Uterus (tissue), 2 donors: ENCODE results near the gene DDX25.

Experiments
- POLR2A ChIP-seq, 2 donors: fragments of 450-650 bp; IDR thresholded peaks; one replicate each; pipeline ENCODE4 v1.6.1; 2016; ENCODE audit warnings: antibody characterized with exemption in 2 of 2, mild to moderate bottlenecking in 1 of 2, moderate library complexity in 1 of 2
- TF ChIP-seq, protein P1 (sequence below), 4 experiments: fragments of 200-600 bp in 2 of 4; fragments of 450-650 bp in 2 of 4; sonication (generic) in 2 of 4; IDR thresholded peaks; one replicate each; pipeline ENCODE4 v1.5.1; 2016 to 2019; ENCODE audit warnings: antibody characterized with exemption in 4 of 4, mild to moderate bottlenecking in 2 of 4, moderate library complexity in 1 of 4

DNA sequence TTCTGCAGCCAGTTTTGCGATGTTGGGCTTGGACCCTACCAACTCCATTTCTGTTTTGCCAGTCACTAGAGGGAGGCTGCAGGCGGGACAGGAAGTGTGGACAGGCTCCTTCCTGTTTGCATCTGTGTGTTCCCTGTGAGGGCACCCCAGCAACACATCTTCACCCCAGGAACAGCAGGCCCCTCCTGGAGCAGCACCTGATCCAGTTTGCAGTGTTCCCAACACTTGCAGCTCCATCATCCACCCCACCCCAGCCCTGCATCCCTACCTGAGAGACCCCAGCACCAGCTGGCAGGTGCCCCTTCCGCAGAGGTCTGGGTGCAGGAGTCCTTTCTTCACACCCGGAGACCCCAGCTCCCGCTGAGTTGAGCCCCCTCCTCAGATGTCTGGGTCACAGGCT is 34.1 kb downstream of the DDX25 start:
- TF ChIP-seq, protein P1, sequence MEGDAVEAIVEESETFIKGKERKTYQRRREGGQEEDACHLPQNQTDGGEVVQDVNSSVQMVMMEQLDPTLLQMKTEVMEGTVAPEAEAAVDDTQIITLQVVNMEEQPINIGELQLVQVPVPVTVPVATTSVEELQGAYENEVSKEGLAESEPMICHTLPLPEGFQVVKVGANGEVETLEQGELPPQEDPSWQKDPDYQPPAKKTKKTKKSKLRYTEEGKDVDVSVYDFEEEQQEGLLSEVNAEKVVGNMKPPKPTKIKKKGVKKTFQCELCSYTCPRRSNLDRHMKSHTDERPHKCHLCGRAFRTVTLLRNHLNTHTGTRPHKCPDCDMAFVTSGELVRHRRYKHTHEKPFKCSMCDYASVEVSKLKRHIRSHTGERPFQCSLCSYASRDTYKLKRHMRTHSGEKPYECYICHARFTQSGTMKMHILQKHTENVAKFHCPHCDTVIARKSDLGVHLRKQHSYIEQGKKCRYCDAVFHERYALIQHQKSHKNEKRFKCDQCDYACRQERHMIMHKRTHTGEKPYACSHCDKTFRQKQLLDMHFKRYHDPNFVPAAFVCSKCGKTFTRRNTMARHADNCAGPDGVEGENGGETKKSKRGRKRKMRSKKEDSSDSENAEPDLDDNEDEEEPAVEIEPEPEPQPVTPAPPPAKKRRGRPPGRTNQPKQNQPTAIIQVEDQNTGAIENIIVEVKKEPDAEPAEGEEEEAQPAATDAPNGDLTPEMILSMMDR (IDR thresholded peaks at IDR 0.05), result no peak
- no peak for TF ChIP-seq POLR2A (IDR thresholded peaks at IDR 0.05)
